Left ventricle myocardium superior (tissue), 1 donor: ENCODE data around the gene HOXD4. TPM values are rescaled to one million over a fixed set of nuclear protein-coding genes. Genes with fewer than 3 reads are reported as not detected.
A peak's percentile ranks its signal among the peaks of the same experiment; 100 is the strongest.

Source experiments
- ATAC-seq: fragments of 200-7000 bp; cut with Tn5 transposase; one replicate; pipeline ENCODE4 v1.9.1; 2020; ENCODE audit warnings: mild to moderate bottlenecking, moderate library complexity
- DNase-seq: peaks from one replicate; pipeline ENCODE4 v3.0.0-alpha.2; 2020
- intact Hi-C: fragments of 100-400 bp; cut with micrococcal nuclease; formaldehyde crosslinking; loops from one replicate; pipeline ENCODE4 v1.11.0; 2022
- microRNA-seq: library from miRNA; unstranded; fragments of <30 nt; microRNA quantifications from one replicate; pipeline ENCODE4 v1.2.0, GENCODE V29; 2020; ENCODE audit warnings: borderline number of aligned reads
- total RNA-seq: library from RNA; stranded (reverse); fragmentation: NEBNext Ultra II Directional; extraction: Animal tissue kit (Norgen Biotek cat#: 25700); gene quantifications from one replicate; pipeline ENCODE4 v1.2.1, GENCODE V29; 2021
- donor health status: DM: no; HTN: yes; CAD: no; lungs with severe emphysema.

HOXD4 gene
- total RNA-seq, 1 donor from 2014 or later, result 0.22 TPM

- intact Hi-C loops, result no loop called here
- ATAC-seq (no peak), DNase-seq (no peak)
These were observed 51.1 kb downstream of the HOXD4 start for GRCh38 chr2:176202491-176202890.

Small RNA genes within 50 kb of the gene (microRNA-seq; reads per million reads assigned to microRNA genes)
- 1,703 reads per million, percentile 83 among the genes with 10 or more reads in this experiment for gene MIR10B

Other genes with a start within 250 kb of the HOXD4 start
- 37.2 TPM for gene LNPK, start 149.3 kb upstream of the HOXD4 start, total RNA-seq
- not detected for gene EVX2, start 67.6 kb upstream of the HOXD4 start, total RNA-seq
- gene HOXD13, start 58.8 kb upstream of the HOXD4 start, total RNA-seq, result not detected
- not detected for gene HOXD12, start 51.8 kb upstream of the HOXD4 start, total RNA-seq
- gene HOXD11, start 44.3 kb upstream of the HOXD4 start, total RNA-seq, result not detected
- not detected for gene HOXD10, start 34.8 kb upstream of the HOXD4 start, total RNA-seq
- gene HOXD9, start 28.8 kb upstream of the HOXD4 start, total RNA-seq, result not detected
- gene HOXD8, start 21.8 kb upstream of the HOXD4 start, total RNA-seq, result 0.92 TPM
- 0.27 TPM for gene HOXD3, start 5.8 kb downstream of the HOXD4 start, total RNA-seq
- not detected for gene HOXD1, start 37.1 kb downstream of the HOXD4 start, total RNA-seq
- gene MTX2, start 117.9 kb downstream of the HOXD4 start, total RNA-seq, result 55.4 TPM